Measurements from ENCODE around the gene TRAPPC1.

DNA sequence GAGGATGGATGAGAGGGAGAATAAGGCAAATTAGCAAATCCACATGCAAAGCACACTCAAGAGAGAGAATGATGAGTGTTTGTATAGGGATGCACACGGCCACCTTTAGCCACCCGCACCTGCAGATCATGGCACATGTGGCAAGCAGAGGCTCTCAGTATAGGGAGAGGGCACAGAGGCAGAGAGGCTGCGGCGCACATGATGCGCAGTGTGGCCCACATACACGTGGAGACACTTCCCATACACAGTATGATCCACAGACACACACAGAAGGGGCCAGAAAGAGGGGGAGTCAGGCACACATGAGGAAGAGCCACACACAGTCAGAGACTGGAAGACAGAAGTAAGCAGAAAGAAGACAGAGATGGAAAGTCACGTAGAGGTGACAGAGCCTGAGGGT lies 49.7 kb downstream of the TRAPPC1 start:
- TF ChIP-seq BCL11A (IDR thresholded peaks at IDR 0.05; ENCODE audit: low read depth, low read length): no peak
- no peak for TF ChIP-seq SREBF2 (IDR thresholded peaks at IDR 0.05; ENCODE audit: low read length)
- no peak for TF ChIP-seq EP300 (IDR thresholded peaks at IDR 0.05; ENCODE audit: borderline replicate concordance in 1 of 2, control insufficient read depth in 1 of 2, low read depth in 2 of 2, low read length in 2 of 2)
- TF ChIP-seq CREB1 (IDR thresholded peaks at IDR 0.05; ENCODE audit: low read depth): no peak
- no peak for TF ChIP-seq CBX5 (IDR thresholded peaks at IDR 0.05; ENCODE audit: low read depth)
- TF ChIP-seq ZBED1 (IDR thresholded peaks at IDR 0.05; ENCODE audit: borderline replicate concordance): no peak
- TF ChIP-seq, protein P1, sequence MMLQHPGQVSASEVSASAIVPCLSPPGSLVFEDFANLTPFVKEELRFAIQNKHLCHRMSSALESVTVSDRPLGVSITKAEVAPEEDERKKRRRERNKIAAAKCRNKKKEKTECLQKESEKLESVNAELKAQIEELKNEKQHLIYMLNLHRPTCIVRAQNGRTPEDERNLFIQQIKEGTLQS (IDR thresholded peaks at IDR 0.05; ENCODE audit: borderline replicate concordance, extremely low read depth, low read depth, low read length): no peak
- TF ChIP-seq, protein P2, sequence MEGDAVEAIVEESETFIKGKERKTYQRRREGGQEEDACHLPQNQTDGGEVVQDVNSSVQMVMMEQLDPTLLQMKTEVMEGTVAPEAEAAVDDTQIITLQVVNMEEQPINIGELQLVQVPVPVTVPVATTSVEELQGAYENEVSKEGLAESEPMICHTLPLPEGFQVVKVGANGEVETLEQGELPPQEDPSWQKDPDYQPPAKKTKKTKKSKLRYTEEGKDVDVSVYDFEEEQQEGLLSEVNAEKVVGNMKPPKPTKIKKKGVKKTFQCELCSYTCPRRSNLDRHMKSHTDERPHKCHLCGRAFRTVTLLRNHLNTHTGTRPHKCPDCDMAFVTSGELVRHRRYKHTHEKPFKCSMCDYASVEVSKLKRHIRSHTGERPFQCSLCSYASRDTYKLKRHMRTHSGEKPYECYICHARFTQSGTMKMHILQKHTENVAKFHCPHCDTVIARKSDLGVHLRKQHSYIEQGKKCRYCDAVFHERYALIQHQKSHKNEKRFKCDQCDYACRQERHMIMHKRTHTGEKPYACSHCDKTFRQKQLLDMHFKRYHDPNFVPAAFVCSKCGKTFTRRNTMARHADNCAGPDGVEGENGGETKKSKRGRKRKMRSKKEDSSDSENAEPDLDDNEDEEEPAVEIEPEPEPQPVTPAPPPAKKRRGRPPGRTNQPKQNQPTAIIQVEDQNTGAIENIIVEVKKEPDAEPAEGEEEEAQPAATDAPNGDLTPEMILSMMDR (IDR thresholded peaks at IDR 0.05 in 2 of 3, conservative IDR thresholded peaks at IDR 0.05 in 1 of 3; ENCODE audit: control insufficient read depth in 2 of 3, extremely low read depth in 1 of 3, insufficient read depth in 1 of 3, low read depth in 3 of 3, low read length in 3 of 3): no peak
- no peak for TF ChIP-seq POLR2AphosphoS2 (IDR thresholded peaks at IDR 0.05; ENCODE audit: low read depth, low read length)
- no peak for TF ChIP-seq RFX5 (IDR thresholded peaks at IDR 0.05; ENCODE audit: low read depth, low read length)
- TF ChIP-seq NFIC (IDR thresholded peaks at IDR 0.05; ENCODE audit: low read depth, low read length): no peak
- TF ChIP-seq POLR2A (IDR thresholded peaks at IDR 0.05; ENCODE audit: low read depth, low read length): no peak

Data from GM12878 (cell line).